ENCODE results near the gene SAT1. TPM values are rescaled to one million over a fixed set of nuclear protein-coding genes. Genes with fewer than 3 reads are reported as not detected.

SAT1 gene
- total and polyA plus RNA-seq, 10 of the 15 experiments (the other 5 are each of a cell fraction or from before 2014, with no cell fraction given) = 42.2 to 234 (median 60.4) TPM

- ChIA-PET POLR2A (no interaction called here), CTCF (no interaction called here), RAD21 (ENCODE audit: unreplicated experiment) (no interaction called here), SMC1A (ENCODE audit: uncharacterized antibody, unreplicated experiment) (no interaction called here)
- H3K27me3 ChIP-seq (replicated peaks in 1 of 2; ENCODE audit: control insufficient read depth in 2 of 2, insufficient read depth in 2 of 2, low read length in 1 of 2) = no peaks in the 10 kb centered on the region
- H3K9me3 ChIP-seq (replicated peaks; ENCODE audit: control insufficient read depth, insufficient read depth, low read length) = no peaks in the 10 kb centered on the region
- DNase-seq (ENCODE audit: low read depth, low spot score) (no peak), ATAC-seq (no peak; the same call in 2 of the 3 replicates), FAIRE-seq (no peak)
- in situ Hi-C loops (cut with MboI) = no loop called here
- TF ChIP-seq CHD1 (IDR thresholded peaks at IDR 0.05; ENCODE audit: low read depth, low read length) (no peak), ZNF274 (IDR thresholded peaks at IDR 0.05; ENCODE audit: insufficient read depth, insufficient read length) (no peak), E2F4 (IDR thresholded peaks at IDR 0.05; ENCODE audit: low read depth, low read length) (no peak), STAT3 (IDR thresholded peaks at IDR 0.05; ENCODE audit: low read depth, low read length) (no peak), SKIL (IDR thresholded peaks at IDR 0.05; ENCODE audit: low read depth, poor library complexity, severe bottlenecking) (no peak), ZNF384 (IDR thresholded peaks at IDR 0.05; ENCODE audit: borderline replicate concordance, low read depth, low read length) (no peak), BCLAF1 (IDR thresholded peaks at IDR 0.05) (no peak), ZNF687 (IDR thresholded peaks at IDR 0.05) (no peak), E4F1 (IDR thresholded peaks at IDR 0.05; ENCODE audit: borderline replicate concordance, partially characterized antibody) (no peak), ZNF24 (IDR thresholded peaks at IDR 0.05) (no peak), CHD4 (IDR thresholded peaks at IDR 0.05) (no peak)
- H3K4me1 ChIP-seq (ENCODE audit: control insufficient read depth, insufficient read depth, low read length) = no peaks in the 10 kb centered on the region
- no peaks in the 10 kb centered on the region for H3K36me3 ChIP-seq (ENCODE audit: control insufficient read depth in 2 of 2, insufficient read depth in 2 of 2, low read length in 1 of 2)
- WGBS (ENCODE audit: insufficient coverage, insufficient replicate concordance, low lambda C conversion rate, missing lambda C conversion rate) = 59% methylated on average over 4 of the region's 4 CpGs
- no peak overlapping the region for H3K9ac ChIP-seq (ENCODE audit: control insufficient read depth, insufficient read depth, low read length)
- H3K4me2 ChIP-seq (ENCODE audit: control insufficient read depth, insufficient read depth) = no peak overlapping the region
- intact Hi-C loops (cut with micrococcal nuclease; ENCODE audit: unreplicated experiment) = no loop called here
- no TSS peak for BruUV-seq (replicated peaks)
- no peaks in the 10 kb centered on the region for H4K20me1 ChIP-seq (ENCODE audit: control insufficient read depth, insufficient read depth)
- no peak overlapping the region for H3K27ac ChIP-seq (ENCODE audit: control insufficient read depth, insufficient read depth)
- no peak overlapping the region for H2AFZ ChIP-seq (ENCODE audit: control insufficient read depth, low read depth, low read length)
- H3K79me2 ChIP-seq (ENCODE audit: control insufficient read depth, insufficient read depth, low read length) = no peaks in the 10 kb centered on the region
- no peak overlapping the region for H3K4me3 ChIP-seq
These were observed 33.8 kb upstream of the SAT1 start for GRCh38 chrX:23749129-23749528.
